ENCODE results near the gene NEO1. TPM values are rescaled to one million over a fixed set of nuclear protein-coding genes. Genes with fewer than 3 reads are reported as not detected.
A peak's percentile ranks its signal among the peaks of the same experiment; 100 is the strongest.

NEO1 gene
- total RNA-seq, 2 donors from 2014 or later = 14.4 to 15.9 TPM

GRCh38 chr15:73282567-73283365 is 230.5 kb downstream of the NEO1 start:
- no peak for TF ChIP-seq CTCF (IDR thresholded peaks at IDR 0.05)
- Histone ChIP-seq H3K36me3 (peaks cover 4% of the 10 kb centered on the region), H3K27ac (peak overlapping the region; percentile 65 to 70), H3K27me3 (no peaks in the 10 kb centered on the region), H3K4me3 (no peak overlapping the region), H3K9me3 (no peaks in the 10 kb centered on the region), H3K4me1 (peaks cover 0 to 10% of the 10 kb centered on the region in 2 donors)
- no peak for DNase-seq (ENCODE audit: low spot score)

- DNase-seq (ENCODE audit: low spot score) = no peak
- H3K4me3 ChIP-seq = no peak overlapping the region
- no peaks in the 10 kb centered on the region for H3K27me3 ChIP-seq
- peaks cover 8% of the 10 kb centered on the region for H3K36me3 ChIP-seq
- H3K9me3 ChIP-seq = no peaks in the 10 kb centered on the region
- H3K4me1 ChIP-seq = peaks cover 0 to 10% of the 10 kb centered on the region in 2 donors
- TF ChIP-seq CTCF (IDR thresholded peaks at IDR 0.05) = no peak
- H3K27ac ChIP-seq = peak overlapping the region; percentile 65 to 70
Observed at GRCh38 chr15:73283366-73283962, 231.2 kb downstream of the NEO1 start.

GRCh38 chr15:73284090-73284716 is 231.9 kb downstream of the NEO1 start:
- Histone ChIP-seq H3K9me3 (no peaks in the 10 kb centered on the region), H3K27ac (peak overlapping the region in 1 of 2 donors; percentile 70), H3K27me3 (no peaks in the 10 kb centered on the region), H3K4me1 (peaks cover 0 to 10% of the 10 kb centered on the region in 2 donors), H3K4me3 (no peak overlapping the region), H3K36me3 (peaks cover 16% of the 10 kb centered on the region)
- TF ChIP-seq CTCF (IDR thresholded peaks at IDR 0.05) = peak in 1 of 2 donors; percentile 40
- DNase-seq (ENCODE audit: low spot score) = no peak

- H3K27ac ChIP-seq = no peak overlapping the region
- H3K36me3 ChIP-seq = peaks cover 31% of the 10 kb centered on the region
- TF ChIP-seq CTCF (IDR thresholded peaks at IDR 0.05) = no peak
Observed at GRCh38 chr15:73286311-73286710, 234.0 kb downstream of the NEO1 start.

GRCh38 chr15:73287019-73287418 is 234.8 kb downstream of the NEO1 start:
- no peak overlapping the region for H3K27ac ChIP-seq
- no peak overlapping the region for H3K4me3 ChIP-seq
- peaks cover 31% of the 10 kb centered on the region for H3K36me3 ChIP-seq

More at GRCh38 chr15:73286311-73286710, 234.0 kb downstream of the NEO1 start:
- Histone ChIP-seq H3K27me3 (no peaks in the 10 kb centered on the region), H3K4me1 (peaks cover 0 to 10% of the 10 kb centered on the region in 2 donors), H3K9me3 (no peaks in the 10 kb centered on the region), H3K4me3 (no peak overlapping the region)
- DNase-seq (ENCODE audit: low spot score) = no peak

More at GRCh38 chr15:73287019-73287418, 234.8 kb downstream of the NEO1 start:
- DNase-seq (ENCODE audit: low spot score) = no peak
- TF ChIP-seq CTCF (IDR thresholded peaks at IDR 0.05) = no peak
- Histone ChIP-seq H3K4me1 (peaks cover 0 to 10% of the 10 kb centered on the region in 2 donors), H3K27me3 (no peaks in the 10 kb centered on the region), H3K9me3 (no peaks in the 10 kb centered on the region)

All from right atrium auricular region (tissue), 2 donors.